ENCODE results near the gene OR2AG2.
"Not testable (repeated sequence)": the region's sequence is repeated elsewhere in the genome, so short reads cannot be mapped to it uniquely, and the experiment has no call there.

The OR2AG2 gene, protein sequence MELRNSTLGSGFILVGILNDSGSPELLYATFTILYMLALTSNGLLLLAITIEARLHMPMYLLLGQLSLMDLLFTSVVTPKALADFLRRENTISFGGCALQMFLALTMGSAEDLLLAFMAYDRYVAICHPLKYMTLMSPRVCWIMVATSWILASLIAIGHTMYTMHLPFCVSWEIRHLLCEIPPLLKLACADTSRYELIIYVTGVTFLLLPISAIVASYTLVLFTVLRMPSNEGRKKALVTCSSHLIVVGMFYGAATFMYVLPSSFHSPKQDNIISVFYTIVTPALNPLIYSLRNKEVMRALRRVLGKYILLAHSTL

DNA sequence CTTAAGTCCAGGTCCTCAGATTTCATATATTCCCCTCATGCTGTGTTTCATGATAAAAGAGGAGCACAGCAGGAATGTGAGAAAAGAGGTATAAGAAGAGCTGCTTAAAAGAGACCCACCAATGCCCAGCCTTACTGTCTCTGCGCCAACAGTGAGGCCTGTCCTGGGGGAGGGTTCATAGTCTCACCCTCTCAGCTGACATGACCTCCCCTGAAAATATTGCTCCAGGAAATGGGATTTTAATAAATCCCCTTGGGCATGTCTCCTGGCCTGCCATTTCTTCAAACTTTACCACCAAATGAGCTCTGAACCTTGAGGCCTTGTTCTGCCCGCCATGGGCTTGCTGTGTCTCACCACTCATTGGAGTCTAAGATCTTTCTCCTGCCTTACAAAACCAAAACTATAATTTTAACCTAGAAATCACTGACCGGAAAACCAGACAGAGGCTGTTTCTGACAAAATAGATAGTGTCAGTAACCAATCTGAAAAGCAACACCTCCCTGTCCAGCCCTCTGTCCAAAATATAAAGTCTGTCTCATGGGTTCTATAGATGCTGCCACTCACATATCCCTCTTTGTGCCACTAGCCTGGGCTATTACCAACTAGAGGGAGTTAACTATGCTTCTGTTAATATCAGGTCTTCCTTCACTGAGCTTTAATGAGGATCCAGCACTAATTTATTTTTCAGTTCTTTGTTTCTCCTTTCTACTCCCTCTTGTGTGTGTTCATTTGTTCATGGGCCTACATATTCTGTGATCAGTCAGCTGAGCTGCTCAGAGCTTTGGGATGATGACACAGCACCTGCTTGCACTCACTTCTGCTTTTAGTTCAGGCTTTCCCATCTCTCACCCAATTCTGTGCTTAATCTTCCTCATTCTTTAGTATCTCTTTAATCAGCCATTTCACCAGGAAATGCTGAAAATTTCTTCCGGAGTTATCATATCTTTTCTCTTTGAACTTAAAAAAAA lies at the start of gene OR2AG2:
Gene OR2AG2, minus strand, starts transcription at position 51 of the 968 bp plus-strand sequence. CDS start 3,019 bp downstream, outside the sequence.
- no peak for FAIRE-seq

DNA sequence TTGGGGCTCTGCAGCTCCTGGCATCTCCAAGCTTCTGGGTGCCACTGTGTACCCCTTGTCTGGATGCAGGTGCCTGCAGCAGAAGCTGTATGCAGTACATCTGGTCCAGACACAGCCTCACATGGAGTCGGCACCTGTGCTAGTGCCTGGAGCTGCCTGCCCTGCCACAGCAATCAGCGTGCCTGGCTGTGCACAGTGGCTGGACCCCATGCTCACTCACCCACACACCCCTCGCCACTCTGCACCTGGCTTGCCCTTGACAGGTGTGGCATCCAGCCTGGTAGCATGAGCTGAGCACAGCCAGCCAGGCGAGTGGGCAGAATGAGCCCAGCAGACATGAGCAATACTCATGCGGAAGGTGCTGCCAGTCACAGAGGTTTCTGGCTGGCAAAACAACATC lies 47.2 kb upstream of the OR2AG2 start:
- no peak for FAIRE-seq

DNA sequence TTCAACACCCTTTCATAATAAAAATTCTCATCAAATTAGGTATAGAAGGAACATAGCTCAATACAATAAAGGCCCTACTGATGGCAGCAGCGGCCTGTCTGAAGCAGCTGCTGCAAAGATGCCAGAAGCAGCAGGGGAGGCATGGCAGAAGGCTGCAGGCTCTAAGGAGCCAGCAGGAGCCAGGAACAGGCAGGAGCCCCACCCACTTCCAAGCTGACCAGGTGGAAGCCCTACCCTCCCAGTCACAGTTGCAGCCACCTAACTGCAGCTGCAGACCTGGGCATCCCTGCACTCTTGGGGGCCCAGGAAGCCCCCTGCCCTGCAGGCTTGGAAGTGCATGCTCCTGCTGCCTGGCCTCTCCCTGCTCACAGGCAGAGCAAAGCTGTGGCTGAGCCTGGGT lies 45.9 kb upstream of the OR2AG2 start:
- no peak for FAIRE-seq

DNA sequence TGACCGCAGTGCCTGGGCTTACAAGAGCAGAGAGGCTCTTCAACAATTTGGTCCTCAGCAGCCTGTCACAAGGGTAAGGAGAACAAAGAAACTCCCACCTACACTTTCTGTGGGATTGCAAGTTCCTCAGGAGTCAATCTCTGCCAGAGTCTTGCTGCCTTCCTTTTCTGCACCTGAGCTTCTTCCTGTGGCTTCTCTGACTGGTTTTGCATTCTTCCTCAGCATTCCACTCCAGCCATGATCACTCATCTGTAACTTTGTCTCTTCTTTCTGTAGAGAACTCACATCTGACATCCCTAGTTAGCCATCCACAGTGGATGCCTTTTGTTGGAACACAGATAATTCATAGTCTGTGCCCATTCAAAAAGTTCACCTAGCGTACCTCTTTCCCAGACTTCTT lies 41.9 kb upstream of the OR2AG2 start:
- no peak for FAIRE-seq

DNA sequence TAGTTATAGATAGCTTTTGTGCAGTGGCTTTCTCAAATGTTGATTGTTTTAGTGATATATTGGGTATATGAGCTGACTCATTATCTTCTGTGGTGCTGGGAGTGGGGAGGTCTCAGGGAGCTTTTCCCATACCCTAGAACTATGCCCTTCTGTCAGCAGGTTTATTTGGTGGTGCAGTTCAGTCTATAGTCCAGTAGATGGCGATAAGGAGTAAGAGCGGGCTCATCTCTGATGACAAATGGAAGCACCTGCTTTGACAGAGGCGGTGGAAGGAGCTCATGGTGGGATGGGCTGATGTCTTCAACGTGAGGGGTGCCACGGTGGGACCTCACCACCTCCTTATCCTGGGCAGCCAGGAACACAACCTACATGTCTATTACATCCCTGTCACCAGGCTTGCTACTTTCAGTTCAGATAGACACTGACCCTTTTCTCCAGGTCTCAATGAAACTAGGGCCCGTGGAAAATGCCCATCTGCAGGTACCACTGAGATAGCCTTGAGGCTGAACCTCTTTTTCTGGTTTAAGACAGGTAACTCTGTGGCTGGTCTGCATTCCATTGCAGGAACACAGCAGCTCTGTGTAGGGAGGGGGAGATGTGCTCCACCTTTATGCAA lies 40.7 kb upstream of the OR2AG2 start:
- FAIRE-seq: no peak

DNA sequence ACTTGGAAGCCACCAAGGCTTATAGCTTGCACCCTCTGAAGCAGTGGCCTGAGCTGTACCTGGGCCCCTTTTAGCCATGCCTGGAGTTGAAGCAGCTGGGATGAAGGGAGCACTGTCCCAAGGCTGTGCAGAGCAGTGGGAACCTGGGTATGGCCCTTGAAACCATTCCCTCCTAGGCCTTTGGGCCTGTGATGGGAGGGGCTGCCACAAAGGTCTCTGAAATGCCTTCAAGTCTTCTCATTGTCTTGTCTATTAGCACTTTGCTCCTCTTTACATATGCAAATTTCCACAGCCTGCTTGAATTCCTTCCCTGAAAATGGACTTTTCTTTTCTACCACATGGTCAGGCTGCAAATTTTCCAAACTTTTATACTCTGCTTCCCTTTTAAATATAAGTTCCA lies 29.3 kb upstream of the OR2AG2 start:
- not testable (repeated sequence) for FAIRE-seq

DNA sequence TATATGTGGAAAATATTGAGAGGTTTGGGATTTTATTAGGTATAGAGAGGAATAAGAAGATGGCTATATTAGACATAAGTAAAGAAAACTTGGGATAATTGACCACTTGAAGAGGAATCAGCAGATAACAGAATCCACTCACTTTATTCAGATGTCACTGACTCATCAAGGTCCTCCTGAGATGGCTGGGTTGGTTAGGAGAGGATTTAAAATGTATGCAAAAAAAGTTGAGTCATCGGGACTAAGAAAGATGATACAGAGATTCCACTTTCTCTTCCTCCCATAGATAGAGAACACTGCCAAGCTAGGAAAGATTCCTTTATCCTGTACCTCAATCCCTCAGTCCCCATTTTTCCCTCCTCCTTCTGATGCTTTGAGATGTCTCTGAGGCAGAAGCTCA lies 27.6 kb upstream of the OR2AG2 start, which contains the start of gene OR6A2:
Gene OR6A2, minus strand, starts transcription at position 288 of the 400 bp plus-strand sequence. CDS start 3,981 bp downstream, outside the sequence.
- no peak for FAIRE-seq

DNA sequence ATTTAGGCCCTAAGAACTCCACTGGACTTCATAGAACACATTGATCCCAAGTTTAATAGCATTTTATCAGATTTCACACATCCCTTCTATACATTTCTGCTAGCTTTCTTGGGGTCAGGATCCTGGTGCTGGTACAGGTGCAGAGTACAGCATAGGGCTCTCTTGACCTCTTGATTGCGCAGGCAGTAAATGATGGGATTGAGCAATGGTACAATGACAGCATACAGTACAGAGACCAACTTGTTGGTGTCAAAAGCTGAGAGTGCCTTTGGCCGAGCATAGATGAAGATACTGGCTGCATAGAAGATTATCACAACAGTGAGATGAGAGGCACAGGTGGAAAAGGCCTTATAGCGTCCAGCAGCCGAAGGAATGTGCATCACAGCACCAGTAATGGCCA lies 22.9 kb upstream of the OR2AG2 start:
- FAIRE-seq: no peak

DNA sequence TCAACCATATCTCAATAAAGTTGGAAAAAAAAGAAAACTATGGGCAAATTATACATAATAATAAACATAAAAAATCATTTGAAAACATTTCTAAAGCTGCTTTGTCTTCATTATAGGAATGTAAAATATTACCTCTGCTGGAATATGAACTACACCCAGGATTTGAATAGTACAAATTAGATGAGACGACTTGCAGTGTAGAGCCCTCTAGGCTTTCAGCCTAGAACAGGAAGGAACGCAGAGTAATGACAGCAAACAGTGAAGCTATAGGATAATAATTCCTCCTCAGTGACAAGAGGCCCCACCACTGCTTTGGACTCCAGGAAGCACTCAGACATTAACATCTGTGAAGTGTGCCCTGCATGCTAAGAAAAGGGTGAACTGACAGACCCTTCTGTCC lies 18.8 kb upstream of the OR2AG2 start:
- FAIRE-seq: no peak

DNA sequence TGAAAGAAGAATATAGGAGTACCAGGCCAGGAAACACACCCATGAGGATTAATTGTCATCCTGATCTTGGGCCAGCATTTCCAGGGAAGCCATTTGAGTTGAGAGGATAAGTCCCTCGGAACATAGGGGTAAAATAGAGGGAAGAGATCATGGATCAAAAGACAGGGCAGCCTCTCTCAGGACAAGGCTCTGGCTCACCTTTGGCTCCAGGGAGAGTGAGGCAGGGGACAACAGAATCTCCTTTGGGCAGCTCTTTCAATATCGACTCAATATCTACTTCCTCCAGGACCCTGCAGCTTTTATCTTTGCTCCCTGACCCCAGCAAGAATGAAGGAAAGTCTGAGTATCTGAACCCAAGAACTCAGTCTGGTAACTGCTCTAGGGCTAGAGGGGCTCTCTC lies 10.9 kb upstream of the OR2AG2 start, which contains the start of gene OR2AG1:
Gene OR2AG1, plus strand, starts transcription at position 301 of the 400 bp plus-strand sequence. CDS start 2,018 bp downstream, outside the sequence.
- FAIRE-seq: no peak

DNA sequence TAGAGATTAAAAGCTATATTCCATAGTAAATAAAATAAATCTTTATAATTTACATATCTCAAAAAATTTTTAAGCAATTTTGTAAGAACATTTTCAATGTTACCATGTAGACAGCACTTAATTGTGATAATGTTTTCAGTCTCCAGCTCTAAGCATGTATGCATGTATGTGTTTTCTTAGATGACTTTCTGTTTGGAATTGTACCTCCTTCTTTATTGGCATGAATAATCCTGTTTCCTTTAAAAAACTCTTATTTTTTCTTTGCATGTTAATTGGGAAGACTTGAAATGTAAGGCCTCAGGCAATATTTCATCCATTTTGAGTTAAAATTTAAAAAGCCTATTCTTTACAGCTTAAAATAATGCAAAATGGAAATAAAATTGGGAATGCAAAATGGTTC lies 9.1 kb upstream of the OR2AG2 start:
- no peak for FAIRE-seq

DNA sequence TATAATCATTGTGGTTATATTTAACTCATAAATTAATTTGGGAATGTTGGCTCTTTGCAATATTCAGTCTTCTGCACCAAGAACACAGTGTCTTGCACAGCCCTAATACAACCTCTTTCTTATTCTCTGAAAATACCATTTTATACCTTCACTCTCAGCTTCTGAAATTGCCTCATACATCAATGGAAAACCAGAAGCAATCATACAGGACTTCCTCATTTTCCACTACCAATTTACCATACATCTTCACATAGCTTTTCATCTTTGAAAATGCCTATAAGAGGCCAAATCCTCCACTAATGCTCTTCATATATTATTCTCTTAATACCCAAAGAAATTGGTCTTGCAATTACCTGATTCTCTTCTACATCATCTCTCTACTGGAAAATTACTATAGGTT lies 6.7 kb upstream of the OR2AG2 start:
- FAIRE-seq: no peak

DNA sequence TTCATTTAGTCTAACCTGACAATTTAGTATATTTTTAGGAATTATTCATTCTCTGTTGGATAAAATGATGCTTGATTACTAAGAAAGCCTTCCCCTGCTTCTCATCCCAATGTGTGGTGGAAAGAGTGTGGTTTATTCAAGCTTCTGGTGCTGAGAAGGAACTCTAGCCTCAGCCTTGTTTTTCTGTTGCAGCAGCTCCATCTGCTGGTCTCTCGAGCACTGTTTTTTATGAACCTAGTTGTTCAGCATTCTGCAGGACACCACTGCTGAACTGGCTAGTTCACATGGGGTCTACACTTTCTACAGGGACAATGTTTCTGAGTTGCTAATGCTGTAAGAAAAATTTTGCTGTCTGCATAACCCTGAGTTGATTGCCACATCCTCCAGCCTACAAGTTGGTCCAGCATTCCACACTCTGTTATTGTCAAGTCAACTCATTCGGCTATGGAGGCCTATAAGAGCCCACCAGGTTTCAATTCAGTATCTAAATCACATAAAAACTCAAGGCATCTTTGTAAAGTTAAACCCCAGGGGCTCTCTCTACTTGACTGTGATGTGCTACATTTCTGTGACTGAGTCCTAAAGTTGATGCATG lies 14.3 kb downstream of the OR2AG2 start:
- FAIRE-seq: no peak

DNA sequence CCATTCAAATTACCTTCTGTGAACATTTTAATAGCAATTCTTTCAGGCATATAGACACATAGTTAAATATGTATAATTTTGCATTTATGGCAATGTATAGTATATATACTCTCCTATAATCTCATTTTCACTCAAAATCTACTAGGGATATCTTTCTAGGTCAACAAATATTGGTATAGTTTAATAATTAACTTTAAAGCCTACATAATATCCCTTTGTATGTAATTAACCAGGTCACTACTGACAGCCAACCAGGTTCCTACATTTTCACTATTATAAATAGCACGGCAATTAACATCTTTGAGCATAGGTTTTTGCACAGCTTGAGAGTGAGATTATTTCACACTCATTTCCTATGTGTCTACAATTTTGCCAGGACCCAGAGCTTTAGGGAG lies 15.8 kb downstream of the OR2AG2 start:
- no peak for FAIRE-seq

DNA sequence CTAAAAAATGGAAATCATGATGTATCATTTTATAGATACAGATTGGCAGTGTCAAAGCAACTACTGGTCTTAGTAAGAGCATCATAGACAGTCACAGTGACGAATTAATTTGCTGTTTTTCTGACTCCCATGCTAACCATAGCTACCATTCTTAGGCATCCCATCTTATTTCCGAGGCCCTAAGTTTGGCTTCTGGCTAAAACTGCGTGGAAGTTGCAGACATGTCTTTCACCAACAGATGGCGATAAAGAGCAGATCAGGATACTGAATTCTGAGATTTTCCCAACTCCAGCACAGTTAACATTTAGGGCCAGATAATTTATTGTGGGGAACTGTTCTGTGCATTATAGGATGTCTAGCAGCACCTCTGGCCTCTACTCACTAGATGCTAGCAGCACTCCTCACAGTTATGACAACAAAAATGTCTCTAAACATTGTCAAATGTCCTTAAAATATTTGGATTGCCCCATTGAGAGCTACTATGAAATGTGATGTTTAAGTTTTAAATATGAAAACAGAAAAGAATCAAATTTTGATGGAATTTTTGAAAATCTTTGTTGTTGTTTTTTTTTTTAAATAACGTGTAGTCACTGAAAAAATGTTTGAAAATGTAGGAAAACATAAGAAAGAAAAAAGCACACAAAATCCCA lies 16.3 kb downstream of the OR2AG2 start:
- peak; percentile 15 for FAIRE-seq

DNA sequence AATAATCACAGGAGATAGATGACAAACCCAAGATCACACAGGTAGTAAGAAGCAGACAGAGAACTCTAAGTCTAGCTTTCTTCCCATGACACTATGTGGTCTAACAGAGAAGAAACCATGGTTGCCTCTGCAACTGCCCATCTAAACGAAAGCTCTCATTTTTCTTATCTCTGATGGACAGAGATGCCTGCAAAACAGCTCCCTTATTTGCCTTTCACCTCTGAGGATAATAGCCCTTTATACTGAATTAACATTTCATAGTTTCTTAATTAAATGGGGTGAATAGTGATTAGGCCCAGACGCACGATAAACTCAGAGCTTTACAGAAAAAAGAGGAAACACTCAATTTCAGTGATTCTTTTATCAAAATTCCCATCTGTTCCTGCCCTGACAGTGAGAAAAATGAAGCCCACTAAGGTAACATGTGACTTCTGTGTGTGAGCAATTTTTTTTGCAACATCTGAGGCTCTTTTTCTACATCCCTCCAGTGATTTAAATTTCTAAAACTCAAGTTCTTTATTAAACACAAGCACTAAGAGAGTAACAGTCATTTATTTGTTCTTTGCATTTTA lies 24.6 kb downstream of the OR2AG2 start:
- FAIRE-seq: no peak

DNA sequence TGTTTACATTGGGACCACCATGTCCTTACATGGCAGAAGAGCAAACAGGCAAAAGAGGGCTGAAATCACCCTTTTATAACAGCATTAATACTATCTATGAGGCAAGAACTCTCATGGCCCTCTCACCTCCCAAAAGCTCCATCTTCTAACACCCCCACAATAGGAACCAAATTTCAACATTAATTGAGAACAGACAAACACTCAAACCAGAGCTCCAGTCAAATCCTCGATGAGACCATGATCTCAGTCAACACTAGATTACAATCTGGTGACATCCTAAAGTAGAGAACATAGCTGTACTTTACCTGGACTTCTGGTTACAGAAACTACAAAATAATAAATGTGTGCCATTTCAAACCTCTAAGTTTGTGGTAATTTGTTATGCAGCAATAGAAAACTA lies 25.1 kb downstream of the OR2AG2 start:
- no peak for FAIRE-seq

DNA sequence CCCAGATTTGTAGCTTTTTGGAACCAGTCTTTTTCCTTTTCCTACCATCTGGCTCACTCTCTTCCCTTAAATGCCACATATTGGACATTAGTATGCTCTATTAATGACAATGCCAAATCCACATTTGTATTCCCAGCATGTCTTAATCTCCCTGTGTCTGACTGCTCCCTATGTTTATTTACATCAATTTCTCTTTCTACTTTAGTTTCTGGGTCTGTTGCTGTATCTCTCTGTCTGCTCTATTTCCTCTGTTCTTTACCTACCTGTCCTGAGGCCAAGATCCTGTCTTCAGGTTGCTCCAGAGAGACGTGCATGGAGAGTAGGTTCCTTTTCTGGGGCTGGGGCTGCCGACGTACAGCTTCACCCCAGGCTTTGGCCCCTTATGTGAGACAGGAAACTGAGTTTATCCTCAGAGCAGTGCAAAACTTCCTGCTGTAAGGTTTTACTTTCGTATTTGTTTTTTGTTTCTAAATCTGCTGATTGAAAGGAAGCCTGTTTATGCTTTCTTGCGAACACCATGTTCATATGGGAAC lies 25.6 kb downstream of the OR2AG2 start:
- FAIRE-seq: no peak

DNA sequence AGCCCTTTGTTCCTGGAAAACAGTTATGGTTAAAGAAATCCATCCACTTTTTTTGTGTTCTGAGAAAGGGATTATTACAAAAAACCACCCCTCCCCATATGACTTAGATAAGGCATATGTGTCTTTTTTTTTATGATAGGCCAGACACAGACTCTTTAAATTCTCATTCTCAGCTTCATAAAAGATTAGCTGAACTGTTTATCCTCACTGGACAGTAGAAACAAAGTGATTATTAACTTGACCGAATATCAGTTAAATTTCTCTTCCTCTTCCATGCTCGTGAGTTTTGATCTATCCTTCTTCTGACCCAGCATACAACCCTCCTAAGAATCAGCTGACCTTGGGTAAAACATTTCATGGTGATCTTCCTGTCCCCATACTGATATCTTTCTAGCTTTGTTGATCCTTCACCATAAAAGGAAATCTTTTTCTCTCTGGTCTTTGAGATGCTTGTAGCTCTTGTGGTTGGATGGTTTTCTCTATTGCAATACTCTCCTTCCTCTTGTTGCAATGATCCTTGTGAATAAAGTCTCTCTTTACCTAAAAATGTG lies 26.2 kb downstream of the OR2AG2 start:
- FAIRE-seq: no peak

DNA sequence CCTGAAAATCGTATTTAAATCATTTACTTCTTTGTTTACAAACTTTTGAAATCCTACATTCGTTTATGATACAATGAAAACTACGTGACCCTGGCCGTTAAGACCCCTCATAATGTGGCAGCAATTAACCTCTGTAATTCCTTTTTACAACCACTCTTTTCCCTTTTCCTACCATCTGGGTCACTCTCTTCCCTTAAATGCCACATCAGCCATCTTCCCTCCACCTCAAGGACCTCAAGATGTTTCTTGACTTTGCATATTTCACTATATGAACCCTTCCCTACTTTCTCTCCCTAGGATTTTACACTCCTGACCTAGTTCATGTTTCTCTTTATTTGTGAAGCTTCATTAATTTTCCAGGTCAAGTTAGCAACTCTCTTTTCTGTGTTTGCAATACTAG lies 26.8 kb downstream of the OR2AG2 start:
- no peak for FAIRE-seq

DNA sequence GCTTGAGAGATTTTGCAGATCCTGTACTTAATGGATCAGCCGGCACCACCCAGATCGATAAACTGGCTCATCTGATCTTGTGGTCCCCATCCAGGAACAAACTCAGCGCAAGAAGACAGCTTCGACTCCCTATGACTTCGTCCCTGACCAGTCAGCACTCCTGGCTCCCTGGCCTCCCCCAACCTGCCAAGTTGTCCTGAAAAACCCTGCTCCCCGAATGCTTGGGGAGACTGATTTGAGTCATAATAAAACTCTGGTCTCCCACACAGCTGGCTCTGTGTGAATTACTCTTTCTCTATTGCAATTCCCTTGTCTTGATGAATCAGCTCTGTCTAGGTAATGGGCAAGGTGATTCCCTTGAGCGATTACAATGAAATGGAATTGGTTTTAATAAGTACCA lies 29.5 kb downstream of the OR2AG2 start:
- no peak for FAIRE-seq
